ENCODE results near the gene ANKRD6.

The ANKRD6 gene

DNA sequence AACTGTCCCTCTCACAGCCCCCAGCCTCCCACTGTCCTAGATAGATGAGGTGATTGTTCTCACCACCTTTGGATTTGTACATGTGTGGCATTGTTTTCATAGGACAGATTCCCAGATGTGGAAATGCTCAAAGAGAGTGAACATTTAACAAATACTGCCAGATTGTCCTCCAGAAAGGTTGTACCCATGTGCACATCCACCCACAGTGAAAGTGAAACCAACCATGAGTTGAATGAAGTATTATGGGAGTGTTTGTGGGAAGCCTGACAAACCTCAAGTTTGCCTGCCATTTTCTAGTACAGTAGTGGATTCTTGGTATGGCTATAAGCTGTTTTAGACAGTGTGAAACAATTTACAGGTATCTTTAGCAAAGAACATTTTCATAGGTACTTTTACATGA, 42.7 kb downstream of the ANKRD6 start:
- DNase-seq = no peak

DNA sequence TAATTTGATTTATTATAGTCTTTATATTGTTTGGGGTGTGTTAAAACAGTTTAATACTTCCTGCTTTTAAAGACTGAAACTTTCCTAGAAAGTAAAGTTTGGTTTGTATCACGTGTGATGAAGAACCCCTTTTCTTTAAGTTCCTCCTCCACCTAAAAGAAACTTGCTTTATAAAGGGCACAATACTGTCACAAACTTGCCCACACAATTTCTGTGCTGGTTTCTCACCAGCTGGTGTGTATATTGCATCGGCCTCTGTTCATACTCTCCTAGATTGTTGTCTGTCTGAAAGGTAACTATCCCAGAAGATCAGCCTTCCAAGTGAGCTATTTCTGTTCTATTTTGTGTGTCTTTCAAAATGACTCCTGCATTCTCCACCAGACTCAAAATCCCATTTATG, 46.9 kb downstream of the ANKRD6 start:
- DNase-seq = no peak

DNA sequence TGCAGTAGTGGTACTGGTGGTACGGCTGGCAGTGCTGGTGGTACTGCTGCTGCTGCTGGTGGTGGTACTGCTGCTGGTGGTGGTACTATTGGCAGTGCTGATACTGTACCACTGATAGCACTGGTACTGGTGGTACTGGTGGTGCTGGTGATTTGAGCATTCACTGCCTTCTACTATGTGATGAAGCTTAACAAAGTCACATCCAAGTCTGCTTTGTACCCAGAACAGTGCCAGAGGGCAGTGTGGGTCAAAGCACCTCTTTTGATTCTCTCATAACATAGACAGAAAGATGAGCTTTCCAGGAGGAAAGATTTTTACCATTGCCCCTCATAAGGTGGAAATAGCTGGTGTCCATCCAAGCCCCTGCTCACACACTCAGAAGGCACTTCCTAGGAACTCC, 48.7 kb downstream of the ANKRD6 start:
- no peak for DNase-seq

DNA sequence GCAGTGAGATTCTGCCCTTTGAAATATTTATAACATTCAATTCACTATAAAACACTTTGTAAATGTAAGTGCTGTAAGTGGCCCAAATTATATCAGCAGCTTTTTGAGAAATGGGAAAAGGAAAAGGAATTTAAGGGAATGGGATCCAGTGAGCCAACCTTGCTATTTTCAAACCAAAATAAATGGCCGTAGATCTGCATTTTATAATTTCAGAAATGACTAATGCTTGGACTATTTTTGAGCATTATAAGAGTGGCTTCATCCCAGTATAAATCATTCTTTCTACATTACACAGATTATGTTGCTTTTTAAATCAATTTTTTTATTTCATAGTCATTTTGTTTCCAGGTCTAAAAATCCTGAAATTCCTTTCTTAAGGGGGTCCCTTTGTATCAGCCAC, 49.2 kb downstream of the ANKRD6 start:
- DNase-seq = no peak

DNA sequence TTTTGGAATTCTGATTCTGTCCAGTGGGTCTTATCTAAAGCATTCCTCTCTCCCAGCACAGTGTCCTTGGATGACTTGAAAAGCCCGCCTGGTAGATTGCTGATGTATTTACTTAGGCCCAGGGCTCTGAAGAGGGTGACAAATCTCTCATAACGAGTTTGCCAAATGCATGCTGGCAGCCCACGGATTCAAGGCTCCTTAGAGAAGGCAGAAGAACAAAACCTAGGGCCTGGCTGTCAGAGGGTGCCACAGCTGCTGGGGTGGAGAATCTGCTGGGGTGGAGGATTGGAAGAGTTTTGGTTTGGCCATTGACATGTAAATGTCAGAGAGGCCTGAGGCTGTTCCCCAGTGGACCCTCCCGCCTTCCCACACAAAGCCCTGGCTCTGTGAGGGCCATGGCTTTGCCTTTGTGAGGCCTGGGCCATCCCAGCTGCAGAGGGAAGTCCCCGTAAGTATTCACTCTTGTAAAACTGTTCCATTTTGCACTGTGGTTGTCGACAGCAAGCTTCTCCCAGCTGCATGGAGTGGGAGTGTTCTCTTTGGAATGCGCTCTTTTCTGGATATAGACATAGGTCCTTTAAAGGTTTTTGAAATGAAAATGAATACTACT, 50.3 kb downstream of the ANKRD6 start:
- DNase-seq = no peak

DNA sequence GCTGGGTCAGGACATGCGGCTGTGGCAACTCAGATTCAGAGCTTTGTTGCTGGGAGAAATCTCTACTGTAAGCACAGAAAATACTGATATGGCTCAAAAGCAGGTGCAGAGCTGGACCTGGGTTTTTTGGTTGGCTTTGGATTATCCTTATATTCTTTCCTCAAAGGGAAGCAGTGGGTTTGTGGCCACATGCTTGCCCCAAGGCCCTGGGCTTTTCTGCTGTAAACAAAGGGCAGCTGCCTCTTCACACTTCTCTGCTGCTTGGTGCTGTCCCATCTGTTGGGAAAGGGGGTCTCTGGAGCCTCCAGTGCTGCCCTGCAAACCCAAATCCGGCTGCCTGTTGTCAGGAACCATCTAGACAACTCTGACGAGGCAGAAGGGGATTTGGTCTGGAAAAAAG, 52.4 kb downstream of the ANKRD6 start:
- DNase-seq = no peak

DNA sequence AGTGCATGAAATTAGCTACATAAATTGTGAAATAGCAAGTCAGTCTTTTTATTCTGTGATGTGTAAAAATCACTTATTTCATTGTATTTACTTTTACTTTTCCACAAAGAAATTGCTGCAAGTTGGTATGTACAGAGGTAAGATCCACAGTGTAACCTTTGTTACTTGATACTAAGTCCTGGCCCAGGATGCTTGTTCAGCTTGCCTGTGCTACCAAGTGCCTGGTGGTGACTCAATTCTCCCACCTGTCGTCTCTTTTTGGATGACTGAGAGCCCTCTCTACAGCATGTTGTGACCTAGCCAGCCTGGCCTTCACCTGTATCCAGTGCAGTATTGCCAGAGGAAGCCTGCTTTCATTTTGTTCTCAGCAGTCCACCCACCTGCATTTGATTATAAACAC, 54.9 kb downstream of the ANKRD6 start:
- peak in 1 of 2 experiments; percentile 27 for DNase-seq

DNA sequence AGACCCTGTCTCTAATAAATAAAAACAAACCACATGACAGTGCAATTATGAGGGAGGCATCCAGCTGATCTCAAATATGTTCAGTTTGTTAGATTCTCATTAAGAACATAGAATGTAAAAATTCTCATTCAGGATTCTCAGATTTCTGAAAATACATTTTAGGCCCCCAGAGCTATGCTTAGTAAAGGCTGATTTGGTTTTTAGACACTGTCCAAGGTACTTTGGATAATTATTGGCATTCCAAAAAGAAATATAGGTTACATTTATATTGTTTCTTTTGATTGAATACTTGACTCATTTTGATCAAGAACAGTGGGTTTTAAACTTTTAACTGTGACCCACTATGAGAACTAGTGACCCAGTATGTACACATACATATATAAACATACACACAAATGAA, 55.5 kb downstream of the ANKRD6 start:
- DNase-seq = no peak

DNA sequence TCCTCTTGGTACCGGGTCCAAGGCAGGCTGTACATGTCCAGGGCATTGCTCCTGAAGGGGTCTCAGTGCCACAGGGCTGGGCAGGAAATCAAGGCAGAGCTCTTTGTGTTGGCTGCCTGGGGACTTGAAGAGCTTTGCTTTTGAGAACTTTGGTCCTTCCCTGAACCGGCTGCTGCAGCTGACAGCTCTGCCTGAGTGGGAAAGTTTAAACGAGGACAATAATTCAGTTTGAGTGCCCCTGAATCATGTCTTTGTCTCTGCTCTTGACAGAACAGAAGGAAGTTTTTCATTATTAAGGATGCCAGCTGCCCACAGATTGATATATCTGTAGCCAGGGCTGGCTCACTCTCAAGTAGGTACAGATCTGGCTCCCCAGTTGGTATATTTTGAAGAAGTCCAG, 56.1 kb downstream of the ANKRD6 start:
- DNase-seq = no peak

DNA sequence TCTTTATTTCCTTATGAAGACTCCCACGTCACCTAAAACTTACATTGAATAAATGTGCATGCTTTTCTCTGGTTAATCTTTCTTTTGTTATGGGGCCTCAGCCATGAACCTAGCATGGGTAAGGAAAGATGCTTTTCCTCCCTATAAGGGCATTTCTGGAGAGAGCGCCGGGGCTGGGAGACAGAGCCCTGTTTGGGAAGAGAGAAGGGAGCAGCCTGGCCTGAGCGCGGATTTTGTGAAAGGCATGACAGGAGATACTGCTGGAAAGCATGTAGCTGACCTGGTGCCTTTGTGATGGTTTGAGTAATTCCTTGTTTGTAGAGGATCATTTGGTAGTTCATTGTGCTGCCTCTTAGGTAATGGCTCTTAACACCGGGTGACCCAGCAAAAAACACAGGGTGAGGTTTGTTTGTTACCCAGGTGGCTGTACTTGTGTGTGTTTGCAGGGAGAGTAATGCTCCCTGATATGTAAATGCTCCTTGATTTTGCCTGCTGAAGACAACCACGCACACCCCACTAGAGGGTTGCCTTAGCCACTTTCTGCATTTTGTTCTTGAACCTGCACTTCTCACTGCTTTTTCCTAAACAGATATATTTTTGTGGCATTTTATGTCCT, 59.2 kb downstream of the ANKRD6 start:
- peak; percentile 31 to 79 for DNase-seq

DNA sequence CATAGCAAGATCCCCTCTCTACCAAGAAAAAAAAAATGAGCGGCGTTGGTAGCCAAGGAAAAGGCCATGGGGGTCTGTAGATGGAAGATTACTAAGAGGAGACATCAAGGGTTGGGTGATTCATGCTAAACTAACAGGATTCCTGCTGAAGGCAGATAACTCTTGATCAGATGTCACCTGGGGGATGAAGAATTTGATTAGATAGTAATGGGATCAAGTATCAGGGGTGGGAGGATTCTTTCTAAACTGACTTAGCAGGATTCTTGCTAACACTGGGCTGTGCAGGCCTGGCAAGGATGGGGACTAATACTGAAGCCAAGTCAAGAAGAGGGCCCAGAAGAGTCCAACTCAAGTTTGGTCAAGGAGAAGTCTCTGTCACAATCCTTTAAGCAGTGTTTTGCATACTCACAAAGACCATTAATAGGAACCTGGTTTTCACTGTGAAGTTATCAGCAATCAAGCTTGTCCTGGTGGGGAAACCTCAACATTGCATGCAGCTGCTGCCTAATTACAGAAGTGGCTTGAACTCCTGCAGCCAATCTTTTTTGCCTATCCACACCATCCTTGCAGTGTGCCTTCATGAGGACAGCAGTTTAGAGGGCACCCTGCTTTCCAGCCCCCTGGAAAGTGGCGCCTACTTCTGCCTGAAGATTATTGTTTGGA, 61.3 kb downstream of the ANKRD6 start:
- DNase-seq = no peak

DNA sequence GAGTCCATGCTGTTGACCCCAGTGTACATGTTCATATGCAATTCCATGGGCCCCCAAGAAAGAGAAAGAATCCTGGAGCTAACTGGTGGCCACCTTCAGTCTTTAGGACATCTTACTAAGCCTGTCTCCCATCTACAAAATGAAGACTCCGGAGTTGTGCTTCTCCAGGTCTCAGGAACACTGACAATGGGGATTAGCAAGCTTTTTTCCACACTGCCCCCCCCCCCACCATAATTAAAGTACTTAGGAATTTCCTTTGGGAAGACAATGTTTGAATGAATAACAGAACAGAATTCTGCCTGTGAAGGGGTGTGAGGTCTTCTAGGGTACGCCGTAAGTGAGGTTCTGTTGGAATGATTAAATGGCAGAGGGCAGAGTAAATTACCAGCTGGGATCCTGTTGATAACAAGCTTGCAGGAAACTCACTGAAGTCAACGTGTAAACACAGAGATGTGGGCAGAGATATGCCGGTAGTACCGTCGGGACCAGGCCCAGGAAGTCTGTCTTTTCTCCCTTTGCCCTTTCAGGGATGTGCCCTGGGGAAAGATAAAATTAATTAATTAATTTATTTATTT, 63.1 kb downstream of the ANKRD6 start:
- no peak for DNase-seq

DNA sequence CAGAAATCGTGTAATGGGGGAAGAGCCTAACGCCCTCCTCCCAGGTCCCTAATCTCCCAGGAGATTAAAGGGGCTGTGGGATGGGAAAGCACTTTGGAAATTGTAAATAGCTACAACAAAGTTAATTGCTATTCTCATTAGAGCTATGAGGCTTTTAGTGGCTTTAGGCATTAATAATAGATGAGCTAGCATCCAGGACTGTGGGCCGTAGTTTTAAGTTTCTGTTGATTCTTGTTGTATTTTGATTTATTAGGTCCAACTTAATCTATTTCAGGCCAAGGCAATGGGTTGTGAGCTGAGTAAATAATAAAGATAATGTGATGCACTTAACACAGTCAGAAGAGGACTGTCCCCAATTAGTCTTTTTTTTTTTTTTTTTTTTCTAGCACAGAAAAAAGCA, 67.7 kb downstream of the ANKRD6 start:
- peak in 1 of 2 experiments; percentile 71 for DNase-seq

DNA sequence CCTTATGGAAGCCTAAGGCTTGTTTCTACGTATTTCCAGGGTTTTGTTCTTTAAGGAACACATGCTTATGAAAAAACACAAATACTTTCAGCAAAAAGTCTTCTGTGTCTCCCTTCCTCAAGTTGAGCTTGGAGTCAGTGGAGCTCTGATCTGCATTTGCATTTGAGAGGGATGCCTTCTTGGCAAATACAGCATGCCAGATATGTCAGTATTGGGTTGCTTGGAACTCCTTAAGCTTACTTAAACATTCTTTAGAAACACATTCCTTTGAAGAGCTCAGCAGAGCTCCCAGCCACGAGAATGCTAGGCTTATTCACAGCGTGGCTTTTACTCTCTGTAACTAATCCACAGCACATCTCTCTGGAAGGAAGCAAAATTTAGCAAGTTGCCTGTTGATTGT, 68.3 kb downstream of the ANKRD6 start:
- no peak for DNase-seq

DNA sequence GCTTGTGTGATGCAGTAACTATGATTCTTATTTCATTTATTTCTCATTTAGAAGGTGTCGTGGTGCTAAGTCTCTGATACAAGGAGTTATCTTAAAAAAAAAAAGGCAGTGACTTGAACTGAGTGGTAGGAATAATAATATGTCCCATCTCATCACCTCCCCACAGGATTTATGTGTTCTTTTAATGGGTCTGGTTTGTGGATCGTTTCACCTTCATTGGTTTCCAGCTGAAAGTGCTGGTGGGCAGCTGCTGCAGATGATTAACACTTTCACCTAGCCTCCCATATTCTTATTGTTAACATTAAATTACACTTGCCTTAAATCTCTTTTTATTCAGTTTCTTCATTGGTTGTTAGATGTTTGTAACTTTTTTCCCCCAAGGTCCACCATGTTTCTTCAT, 68.8 kb downstream of the ANKRD6 start:
- no peak for DNase-seq

DNA sequence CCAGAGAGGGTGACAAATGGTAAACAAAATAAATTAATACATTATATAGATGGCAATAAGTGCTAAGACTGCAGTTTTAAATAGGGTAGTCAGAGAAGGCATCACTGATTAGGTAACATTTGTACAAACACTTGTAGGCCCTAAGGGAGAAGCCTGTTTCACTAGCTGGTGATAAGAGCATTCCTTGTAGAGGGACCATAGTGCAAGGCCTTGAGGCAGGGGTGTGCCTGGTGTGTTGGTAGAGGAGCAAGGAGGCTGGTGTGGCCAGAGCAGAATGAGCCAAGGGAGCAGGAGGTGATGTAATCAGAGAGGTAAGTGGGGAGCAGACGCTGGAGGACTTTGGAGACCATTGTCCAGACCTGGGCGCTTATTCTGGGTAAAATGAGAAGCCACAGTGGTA, 70.7 kb downstream of the ANKRD6 start:
- DNase-seq = no peak

DNA sequence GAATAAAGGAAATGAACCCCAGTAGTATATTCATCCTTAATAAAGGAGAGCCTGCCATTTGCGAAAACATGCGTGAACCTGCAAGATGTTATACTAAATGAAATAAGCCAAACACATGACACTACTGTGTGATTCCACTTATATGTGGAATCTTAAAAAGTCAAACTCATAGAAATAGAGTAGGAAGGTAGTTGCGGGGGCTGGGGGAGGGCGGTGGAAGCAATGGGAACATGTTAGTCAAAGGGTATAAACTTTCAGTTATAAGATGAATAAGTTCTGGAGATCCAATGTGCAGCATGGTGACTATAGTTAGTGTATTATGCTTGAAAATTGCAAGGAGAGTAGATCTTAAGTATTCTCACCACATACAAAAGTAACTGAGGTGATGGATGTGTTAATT, 72.9 kb downstream of the ANKRD6 start:
- no peak for DNase-seq

DNA sequence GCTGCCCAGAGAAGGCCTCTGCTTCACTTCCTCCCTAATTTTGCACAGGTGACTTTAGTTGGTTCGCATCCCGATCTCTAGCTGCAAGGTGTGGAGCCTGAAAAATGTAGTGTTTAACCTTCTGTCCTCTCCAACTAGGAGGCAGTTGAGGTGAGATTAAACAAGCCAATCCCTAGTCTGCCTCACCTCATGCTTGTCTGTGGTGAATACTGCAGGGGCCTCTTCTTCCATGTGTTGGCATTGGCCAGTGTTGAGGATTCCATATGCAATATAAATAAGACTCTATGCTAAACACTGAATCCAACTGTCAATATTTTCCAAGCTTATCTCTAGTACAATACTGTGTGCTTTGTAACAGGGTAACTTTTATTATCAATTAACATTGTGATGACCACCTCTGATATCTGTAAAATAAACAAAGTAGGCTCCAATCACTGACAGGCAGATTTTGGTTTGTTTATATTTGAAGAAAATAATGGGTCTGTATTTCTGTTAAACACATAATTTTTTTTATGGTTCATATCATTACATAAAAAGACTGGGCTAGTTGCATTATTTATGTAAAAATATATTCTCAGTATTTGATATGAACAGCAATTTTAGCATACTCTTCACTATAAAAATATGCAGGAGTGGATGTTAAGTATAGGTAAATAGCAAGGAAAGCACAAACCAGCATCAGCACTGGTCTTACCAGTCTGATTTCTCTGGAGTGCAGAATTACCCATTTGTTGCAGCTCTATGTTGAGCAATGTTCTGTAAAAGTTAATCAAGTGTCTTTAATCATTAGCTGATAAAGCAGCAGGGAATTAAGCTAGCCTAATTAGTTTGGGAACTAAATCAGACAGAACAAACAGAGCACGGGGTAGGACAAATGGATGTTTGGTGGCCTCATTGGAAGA, 74.0 kb downstream of the ANKRD6 start:
- no peak for DNase-seq

DNA sequence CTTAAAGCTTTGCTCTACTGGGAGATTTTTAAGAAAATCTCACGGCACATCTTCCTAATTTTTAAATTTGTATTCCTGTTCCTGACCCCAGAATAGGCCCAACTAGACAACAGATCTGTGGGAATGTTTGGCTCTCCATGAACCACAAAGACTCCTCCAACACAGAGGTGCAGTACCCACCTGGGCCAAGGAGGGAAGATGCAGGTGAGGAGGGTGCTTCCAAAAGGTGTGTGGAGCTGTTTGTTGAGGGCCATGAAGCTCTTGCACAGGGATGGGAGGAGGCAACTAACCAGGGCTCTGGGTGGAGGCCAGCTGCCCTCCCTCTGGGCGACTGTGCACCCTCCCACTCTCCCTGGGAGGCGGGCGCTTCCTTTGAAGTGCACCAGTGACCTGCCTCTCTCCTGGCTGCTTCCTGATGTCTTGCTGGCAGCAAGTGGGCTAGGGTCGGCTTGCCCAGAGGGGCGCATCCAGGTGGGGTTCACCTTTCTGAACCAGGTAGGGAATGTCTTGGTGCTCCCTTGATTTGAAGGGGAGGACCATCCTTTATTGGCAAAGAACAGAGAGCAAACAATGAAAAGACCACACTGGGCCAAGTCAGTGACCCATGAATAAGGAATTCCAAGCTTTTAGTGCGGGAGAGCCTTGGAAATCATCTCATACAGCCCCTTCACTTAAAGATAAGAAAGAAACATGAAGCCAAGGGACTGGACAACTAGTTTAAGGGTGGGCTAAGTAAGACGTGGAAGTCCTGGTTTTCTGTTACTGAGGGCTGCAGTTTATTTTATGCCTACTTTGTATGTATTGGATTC, 76.0 kb downstream of the ANKRD6 start:
- peak in 1 of 2 experiments; percentile 28 for DNase-seq

DNA sequence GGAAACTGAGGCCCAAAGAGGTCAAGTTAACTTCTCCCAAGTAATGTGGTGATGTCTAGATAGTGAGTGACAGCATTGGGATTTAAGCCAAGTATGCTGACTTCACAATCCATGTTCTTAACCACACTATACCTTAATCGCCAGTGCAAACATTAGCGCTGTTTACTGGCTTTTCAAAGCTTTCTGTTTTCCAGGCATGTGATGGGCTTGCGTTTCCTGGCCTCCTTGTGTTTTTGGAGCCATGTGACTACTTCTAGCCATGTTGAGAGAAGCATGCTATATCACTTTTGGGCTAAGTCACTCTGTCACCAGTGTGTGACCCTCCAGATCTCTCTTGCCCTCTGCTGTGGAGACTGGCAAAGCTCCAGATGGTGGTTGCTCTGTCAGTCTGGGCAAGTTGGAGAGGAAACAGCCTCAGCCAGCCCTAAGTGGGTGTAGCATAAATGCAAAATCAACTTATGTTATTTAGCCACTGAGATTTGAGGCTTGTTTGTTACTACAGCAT, 76.9 kb downstream of the ANKRD6 start:
- DNase-seq = peak; percentile 48 to 72

DNA sequence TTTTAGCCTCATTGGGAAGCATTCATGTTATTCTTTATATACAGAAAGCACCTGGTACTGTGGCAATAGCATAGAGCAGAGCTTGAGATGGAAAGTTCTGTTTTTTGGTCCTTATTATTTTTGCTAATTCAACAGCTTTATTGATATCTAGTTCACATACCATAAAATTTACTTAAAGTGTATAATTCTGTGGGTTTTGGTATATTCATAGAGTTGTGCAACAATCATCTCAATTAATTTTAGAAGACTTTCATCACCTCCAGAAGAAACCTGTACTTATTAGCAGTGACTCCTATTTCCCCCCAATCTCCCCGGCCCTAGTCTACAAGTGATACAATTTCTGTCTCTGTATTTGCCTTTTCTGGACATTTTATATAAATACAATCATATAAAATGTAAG, 77.4 kb downstream of the ANKRD6 start:
- no peak for DNase-seq

Measured in NCI-H2081 (cell line).